ENCODE data around the gene UHMK1.

UHMK1 gene

DNA sequence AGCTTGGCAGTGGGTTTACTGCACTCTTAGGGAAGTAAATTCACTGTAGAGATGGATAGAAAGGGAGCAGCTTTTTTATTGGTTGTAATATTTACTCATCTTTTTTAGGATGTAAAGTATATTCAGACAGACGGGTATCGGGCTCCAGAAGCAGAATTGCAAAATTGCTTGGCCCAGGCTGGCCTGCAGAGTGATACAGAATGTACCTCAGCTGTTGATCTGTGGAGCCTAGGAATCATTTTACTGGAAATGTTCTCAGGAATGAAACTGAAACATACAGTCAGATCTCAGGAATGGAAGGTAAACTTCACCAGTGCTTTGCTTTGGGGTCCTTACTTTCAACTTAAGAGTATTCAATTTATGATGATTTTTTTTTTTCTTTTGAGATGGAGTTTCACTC lies 3.2 kb downstream of the UHMK1 start:
- H3K4me3 ChIP-seq (ENCODE audit: low read depth, low read length), result peak overlapping the region; percentile 97
- TF ChIP-seq, protein P1, sequence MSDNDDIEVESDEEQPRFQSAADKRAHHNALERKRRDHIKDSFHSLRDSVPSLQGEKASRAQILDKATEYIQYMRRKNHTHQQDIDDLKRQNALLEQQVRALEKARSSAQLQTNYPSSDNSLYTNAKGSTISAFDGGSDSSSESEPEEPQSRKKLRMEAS (IDR thresholded peaks at IDR 0.05; ENCODE audit: low read depth, low read length), result no peak
- TF ChIP-seq MYC (IDR thresholded peaks at IDR 0.05; ENCODE audit: low read depth, low read length) (no peak), POLR2A (IDR thresholded peaks at IDR 0.05; ENCODE audit: extremely low read depth, insufficient read length) (no peak)
- TF ChIP-seq, protein P2, sequence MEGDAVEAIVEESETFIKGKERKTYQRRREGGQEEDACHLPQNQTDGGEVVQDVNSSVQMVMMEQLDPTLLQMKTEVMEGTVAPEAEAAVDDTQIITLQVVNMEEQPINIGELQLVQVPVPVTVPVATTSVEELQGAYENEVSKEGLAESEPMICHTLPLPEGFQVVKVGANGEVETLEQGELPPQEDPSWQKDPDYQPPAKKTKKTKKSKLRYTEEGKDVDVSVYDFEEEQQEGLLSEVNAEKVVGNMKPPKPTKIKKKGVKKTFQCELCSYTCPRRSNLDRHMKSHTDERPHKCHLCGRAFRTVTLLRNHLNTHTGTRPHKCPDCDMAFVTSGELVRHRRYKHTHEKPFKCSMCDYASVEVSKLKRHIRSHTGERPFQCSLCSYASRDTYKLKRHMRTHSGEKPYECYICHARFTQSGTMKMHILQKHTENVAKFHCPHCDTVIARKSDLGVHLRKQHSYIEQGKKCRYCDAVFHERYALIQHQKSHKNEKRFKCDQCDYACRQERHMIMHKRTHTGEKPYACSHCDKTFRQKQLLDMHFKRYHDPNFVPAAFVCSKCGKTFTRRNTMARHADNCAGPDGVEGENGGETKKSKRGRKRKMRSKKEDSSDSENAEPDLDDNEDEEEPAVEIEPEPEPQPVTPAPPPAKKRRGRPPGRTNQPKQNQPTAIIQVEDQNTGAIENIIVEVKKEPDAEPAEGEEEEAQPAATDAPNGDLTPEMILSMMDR (IDR thresholded peaks at IDR 0.05; ENCODE audit: low read depth, low read length), result no peak
- DNase-seq (ENCODE audit: low read depth), result no peak

DNA sequence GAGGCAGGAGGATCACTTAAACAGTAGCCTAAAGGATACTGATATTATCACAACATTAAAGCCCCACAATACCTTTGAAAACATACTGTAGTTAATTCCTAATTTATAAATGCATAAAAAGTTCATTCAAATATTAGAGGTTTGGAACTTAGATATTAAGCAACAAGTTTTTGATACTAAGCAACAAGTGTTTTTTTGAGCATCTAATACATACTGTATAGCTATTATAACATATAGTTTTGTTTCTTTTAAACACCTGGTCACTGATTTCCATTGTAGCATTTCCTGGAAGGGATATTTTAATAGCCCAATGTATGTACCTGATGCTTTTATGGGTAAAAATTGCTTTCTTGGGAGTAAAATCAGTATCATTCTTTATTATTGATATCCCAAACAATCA lies 4.5 kb downstream of the UHMK1 start:
- H3K4me3 ChIP-seq (ENCODE audit: low read depth, low read length), result no peak overlapping the region
- TF ChIP-seq MYC (IDR thresholded peaks at IDR 0.05; ENCODE audit: low read depth, low read length) (no peak), POLR2A (IDR thresholded peaks at IDR 0.05; ENCODE audit: extremely low read depth, insufficient read length) (no peak)
- TF ChIP-seq, protein P1 (IDR thresholded peaks at IDR 0.05; ENCODE audit: low read depth, low read length), result no peak
- TF ChIP-seq, protein P2 (IDR thresholded peaks at IDR 0.05; ENCODE audit: low read depth, low read length), result no peak
- DNase-seq (ENCODE audit: low read depth), result no peak

DNA sequence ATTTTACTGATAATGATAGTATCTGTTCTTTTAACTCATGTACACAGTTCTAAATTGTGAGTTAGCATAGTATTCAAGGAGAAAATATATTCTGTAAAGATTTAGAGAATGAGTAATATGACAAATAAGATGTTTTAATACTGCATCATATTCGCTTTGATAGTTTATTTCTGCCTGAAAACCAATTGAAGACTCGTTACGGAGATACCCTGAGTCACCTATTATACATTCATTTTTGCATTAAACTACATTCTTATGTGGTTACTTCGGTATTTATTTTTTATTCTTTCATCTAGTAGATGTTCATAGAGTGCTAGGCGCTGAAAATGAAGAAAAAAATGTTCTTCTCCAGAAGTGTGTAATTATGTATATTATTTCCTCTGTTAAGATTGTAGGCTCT lies 5.3 kb downstream of the UHMK1 start:
- no peak for DNase-seq (ENCODE audit: low read depth)
- TF ChIP-seq POLR2A (IDR thresholded peaks at IDR 0.05; ENCODE audit: extremely low read depth, insufficient read length) (no peak), MYC (IDR thresholded peaks at IDR 0.05; ENCODE audit: low read depth, low read length) (no peak)
- TF ChIP-seq, protein P1 (IDR thresholded peaks at IDR 0.05; ENCODE audit: low read depth, low read length), result no peak
- TF ChIP-seq, protein P2 (IDR thresholded peaks at IDR 0.05; ENCODE audit: low read depth, low read length), result no peak
- H3K4me3 ChIP-seq (ENCODE audit: low read depth, low read length), result no peak overlapping the region

DNA sequence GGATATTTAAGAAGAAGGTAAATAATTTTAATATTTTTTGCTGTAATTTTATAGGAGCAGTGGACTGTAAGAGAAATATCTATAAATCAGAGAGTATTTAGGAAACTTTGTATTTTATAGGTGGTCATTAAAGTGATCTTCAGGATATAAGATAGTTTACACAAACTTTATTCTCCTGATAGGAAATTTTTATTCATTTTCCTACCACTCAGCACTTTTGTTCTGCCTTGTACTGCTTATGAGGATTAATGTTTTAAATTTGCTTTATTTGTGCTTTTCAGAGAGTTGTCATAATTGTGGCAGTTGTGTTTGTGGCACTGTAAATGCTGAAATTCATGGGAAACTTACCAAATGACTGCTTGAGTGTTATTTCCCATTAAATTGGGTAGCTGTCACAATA lies 29.7 kb downstream of the UHMK1 start:
- TF ChIP-seq, protein P1 (IDR thresholded peaks at IDR 0.05; ENCODE audit: low read depth, low read length), result no peak
- TF ChIP-seq, protein P2 (IDR thresholded peaks at IDR 0.05; ENCODE audit: low read depth, low read length), result no peak
- TF ChIP-seq POLR2A (IDR thresholded peaks at IDR 0.05; ENCODE audit: extremely low read depth, insufficient read length), result no peak
- no peak for TF ChIP-seq MYC (IDR thresholded peaks at IDR 0.05; ENCODE audit: low read depth, low read length)
- H3K4me3 ChIP-seq (ENCODE audit: low read depth, low read length), result no peak overlapping the region
- DNase-seq (ENCODE audit: low read depth), result no peak

DNA sequence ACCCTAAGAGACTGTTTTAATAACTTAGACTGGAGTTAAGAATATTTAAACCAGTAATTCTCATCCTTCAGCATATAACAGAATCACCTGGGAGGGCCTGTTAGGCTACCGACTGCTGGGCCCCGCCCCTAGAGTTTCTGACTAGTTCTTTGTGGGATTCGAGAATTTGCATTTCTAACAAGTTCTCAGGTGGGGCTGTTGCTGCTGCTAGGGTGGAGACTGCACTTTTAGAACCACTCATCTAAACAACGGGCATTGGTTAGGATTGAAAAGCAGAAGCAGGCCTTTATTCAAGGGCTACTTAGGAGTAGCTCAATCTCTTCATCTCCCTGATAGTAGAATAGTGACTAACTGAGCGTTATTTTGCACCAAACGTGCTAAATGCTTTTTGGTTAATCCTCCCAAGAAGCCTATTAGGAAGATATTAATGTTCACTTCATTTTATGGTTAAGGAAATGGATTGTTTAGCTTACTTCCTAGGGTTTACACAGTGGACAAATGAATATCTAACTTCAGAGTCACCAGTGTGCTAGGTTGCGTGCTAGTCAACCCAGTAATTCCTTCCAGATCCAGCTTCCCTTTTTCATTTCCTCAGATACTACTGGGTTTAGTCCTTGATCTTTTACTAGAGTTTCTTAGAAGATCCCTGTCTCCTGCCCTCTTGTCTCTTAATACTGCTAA lies 32.8 kb downstream of the UHMK1 start:
- no peak overlapping the region for H3K4me3 ChIP-seq (ENCODE audit: low read depth, low read length)
- no peak for TF ChIP-seq MYC (IDR thresholded peaks at IDR 0.05; ENCODE audit: low read depth, low read length)
- TF ChIP-seq, protein P2 (IDR thresholded peaks at IDR 0.05; ENCODE audit: low read depth, low read length), result no peak
- TF ChIP-seq, protein P1 (IDR thresholded peaks at IDR 0.05; ENCODE audit: low read depth, low read length), result no peak
- TF ChIP-seq POLR2A (IDR thresholded peaks at IDR 0.05; ENCODE audit: extremely low read depth, insufficient read length), result no peak
- no peak for DNase-seq (ENCODE audit: low read depth)
